ENCODE results near the gene ANXA8. TPM values are rescaled to one million over a fixed set of nuclear protein-coding genes. Genes with fewer than 3 reads are reported as not detected.

ANXA8 gene
- total and polyA plus RNA-seq, 9 donors: 0.63 to 20.2 (median 1.6) TPM

DNA sequence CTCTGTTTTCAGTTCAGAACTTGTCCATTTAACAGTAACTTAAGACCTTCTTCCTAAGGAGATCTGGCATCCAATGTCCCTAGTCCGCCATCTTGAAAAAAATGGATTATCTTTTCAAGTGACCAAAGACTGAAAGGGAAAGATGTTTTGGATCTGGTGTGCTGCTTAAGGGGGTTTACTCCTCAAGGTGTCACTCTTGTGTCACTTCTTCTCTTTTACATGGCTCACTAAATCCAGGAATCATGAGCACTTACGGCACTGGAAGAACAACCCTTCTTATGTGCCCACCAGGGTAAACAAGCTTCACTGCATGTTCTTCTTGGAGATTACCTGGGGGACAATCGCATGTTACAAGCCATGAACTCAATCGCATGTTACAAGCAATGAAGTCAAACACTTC, 43.7 kb downstream of the ANXA8 start:
- no peak overlapping the region for H3K27ac ChIP-seq
- 88 to 94% (median 90%) methylated on average over 4 of the region's 4 CpGs for WGBS, 3 donors
- no peaks in the 10 kb centered on the region for H3K36me3 ChIP-seq
- no peaks in the 10 kb centered on the region for H3K27me3 ChIP-seq
- TF ChIP-seq, protein P1, sequence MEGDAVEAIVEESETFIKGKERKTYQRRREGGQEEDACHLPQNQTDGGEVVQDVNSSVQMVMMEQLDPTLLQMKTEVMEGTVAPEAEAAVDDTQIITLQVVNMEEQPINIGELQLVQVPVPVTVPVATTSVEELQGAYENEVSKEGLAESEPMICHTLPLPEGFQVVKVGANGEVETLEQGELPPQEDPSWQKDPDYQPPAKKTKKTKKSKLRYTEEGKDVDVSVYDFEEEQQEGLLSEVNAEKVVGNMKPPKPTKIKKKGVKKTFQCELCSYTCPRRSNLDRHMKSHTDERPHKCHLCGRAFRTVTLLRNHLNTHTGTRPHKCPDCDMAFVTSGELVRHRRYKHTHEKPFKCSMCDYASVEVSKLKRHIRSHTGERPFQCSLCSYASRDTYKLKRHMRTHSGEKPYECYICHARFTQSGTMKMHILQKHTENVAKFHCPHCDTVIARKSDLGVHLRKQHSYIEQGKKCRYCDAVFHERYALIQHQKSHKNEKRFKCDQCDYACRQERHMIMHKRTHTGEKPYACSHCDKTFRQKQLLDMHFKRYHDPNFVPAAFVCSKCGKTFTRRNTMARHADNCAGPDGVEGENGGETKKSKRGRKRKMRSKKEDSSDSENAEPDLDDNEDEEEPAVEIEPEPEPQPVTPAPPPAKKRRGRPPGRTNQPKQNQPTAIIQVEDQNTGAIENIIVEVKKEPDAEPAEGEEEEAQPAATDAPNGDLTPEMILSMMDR (IDR thresholded peaks at IDR 0.05): no peak
- TF ChIP-seq POLR2A (IDR thresholded peaks at IDR 0.05) (no peak), EP300 (IDR thresholded peaks at IDR 0.05) (no peak)
- DNase-seq: no peak
- no peaks in the 10 kb centered on the region for H3K4me1 ChIP-seq (ENCODE audit: insufficient read depth)
- intact Hi-C loops (cut with DNase I): no loop called here
- H3K9me3 ChIP-seq: no peaks in the 10 kb centered on the region
- H3K4me3 ChIP-seq: no peak overlapping the region

DNA sequence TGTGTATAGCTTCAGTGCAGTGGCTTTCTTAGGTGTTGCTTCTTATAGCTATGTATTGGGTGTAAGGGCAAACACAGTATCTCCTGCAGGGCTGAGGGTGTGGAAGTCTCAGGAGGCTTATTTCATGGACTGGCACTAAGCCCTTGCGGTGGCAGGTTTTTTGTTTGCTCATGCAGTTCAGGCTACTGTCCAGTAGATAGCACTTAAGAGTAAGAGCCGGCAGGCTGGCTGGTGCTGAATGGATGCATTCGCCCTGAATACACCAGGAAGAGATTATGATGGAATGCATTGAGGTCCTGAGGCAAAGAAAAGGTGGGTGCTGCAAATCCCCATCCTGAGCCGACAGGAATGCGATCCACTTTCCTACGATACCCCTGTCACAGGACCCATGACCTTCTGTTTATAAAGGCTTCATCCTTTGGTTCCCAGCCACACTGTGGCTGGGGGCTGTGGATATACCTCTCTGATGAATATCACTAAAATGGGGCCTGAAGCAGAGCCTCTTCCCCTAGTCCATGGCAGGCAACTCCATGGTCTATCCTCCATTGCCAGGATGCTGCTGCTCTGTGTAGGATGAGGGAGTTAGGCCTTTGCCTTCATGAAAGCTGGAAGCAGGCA, 44.9 kb downstream of the ANXA8 start:
- Histone ChIP-seq H3K4me1 (ENCODE audit: insufficient read depth) (no peaks in the 10 kb centered on the region), H3K4me3 (no peak overlapping the region), H3K36me3 (no peaks in the 10 kb centered on the region), H3K9me3 (no peaks in the 10 kb centered on the region), H3K27me3 (no peaks in the 10 kb centered on the region), H3K27ac (no peak overlapping the region)
- 35 to 52% (median 41%) methylated on average over 6 of the region's 6 CpGs for WGBS, 3 donors
- intact Hi-C loops (cut with DNase I): loop anchor here in 1 of 4 donors (1.0 kb wide), 1 partner anchor 19 kb away; no protein-coding TSS in a partner anchor
- DNase-seq: peak in 1 of 5 donors; percentile 3
- TF ChIP-seq EP300 (IDR thresholded peaks at IDR 0.05): no peak
- TF ChIP-seq, protein P1 (IDR thresholded peaks at IDR 0.05): no peak

DNA sequence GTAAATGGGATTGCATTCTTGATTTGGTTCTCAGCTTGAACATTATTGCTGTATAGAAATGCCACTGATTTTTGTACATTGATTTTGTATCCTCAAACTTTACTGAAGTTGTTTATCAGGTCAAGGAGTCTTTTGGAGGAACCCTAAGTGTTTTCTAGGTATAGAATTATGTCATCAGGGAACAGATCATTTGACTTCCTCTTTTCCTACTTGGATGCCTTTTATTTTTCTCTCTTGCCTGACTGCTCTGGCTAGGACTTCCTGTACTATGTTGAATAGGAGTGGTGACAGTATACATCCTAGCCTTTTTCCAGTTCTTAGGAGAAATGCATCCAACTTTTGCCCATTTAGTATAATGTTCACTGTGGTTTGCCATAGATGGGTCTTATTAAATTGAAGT, 48.8 kb downstream of the ANXA8 start:
- Histone ChIP-seq H3K4me3 (no peak overlapping the region), H3K27ac (no peak overlapping the region), H3K9me3 (no peaks in the 10 kb centered on the region), H3K27me3 (no peaks in the 10 kb centered on the region), H3K4me1 (ENCODE audit: insufficient read depth) (no peaks in the 10 kb centered on the region), H3K36me3 (no peaks in the 10 kb centered on the region)
- TF ChIP-seq EP300 (IDR thresholded peaks at IDR 0.05): no peak
- no peak for DNase-seq
- intact Hi-C loops (cut with DNase I): no loop called here

DNA sequence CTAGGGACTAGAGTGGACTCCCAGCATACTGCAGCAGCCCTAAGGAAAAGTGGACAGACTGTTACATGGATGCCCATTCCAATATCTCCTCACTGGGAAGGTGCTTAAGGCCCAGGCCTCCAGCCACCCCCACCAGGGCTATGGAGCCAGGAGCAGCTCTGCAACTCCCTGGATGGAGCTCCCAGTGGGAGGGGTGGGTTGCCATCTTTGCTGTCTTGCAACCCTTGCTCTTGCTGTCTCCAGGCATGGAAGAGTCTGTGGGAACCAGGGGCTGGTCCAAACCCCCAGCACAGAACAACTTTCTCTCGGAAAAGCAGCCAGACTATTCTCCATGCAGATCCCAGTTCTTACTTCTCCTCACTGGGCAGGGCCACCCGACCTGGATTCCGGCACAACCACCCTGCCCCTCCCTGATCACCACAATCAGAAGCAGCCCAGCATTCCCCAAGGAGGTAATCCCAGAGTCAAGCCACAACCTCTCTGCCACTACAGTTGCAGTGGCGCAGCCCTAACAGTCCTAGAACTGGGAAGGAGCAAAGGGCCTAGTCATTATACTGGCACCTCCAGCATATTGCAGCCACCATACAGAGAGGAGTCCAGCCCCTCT, 58.0 kb downstream of the ANXA8 start:
- H3K27ac ChIP-seq: no peak overlapping the region
- no peak overlapping the region for H3K4me3 ChIP-seq
- DNase-seq: peak in 1 of 5 donors; percentile 2
- H3K27me3 ChIP-seq: no peaks in the 10 kb centered on the region
- 79 to 94% (median 89%) methylated on average over 4 of the region's 4 CpGs for WGBS, 3 donors
- no peak for TF ChIP-seq POLR2A (IDR thresholded peaks at IDR 0.05)
- TF ChIP-seq, protein P1 (IDR thresholded peaks at IDR 0.05): no peak
- TF ChIP-seq EP300 (IDR thresholded peaks at IDR 0.05): no peak
- no peaks in the 10 kb centered on the region for H3K4me1 ChIP-seq (ENCODE audit: insufficient read depth)
- intact Hi-C loops (cut with DNase I): no loop called here
- H3K36me3 ChIP-seq: no peaks in the 10 kb centered on the region
- no peaks in the 10 kb centered on the region for H3K9me3 ChIP-seq

DNA sequence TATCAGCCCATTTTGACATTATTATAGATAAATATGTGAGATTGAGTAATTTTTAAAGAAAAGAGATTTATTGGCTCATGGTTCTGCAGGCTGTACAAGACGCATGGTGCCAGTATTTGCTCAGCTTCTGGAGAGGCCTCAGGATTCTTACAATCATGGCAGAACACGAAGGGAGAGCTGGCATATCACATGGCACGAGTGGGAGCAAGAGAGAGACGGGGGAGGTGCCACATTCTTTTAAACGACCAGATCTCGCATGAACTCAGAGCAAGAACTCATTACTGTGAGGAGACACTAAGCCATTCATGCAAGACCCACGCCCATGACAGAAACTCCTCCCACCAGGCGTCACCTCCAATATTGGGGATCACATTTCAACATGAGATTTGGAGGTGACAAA, 59.7 kb downstream of the ANXA8 start:
- TF ChIP-seq EP300 (IDR thresholded peaks at IDR 0.05) (no peak), POLR2A (IDR thresholded peaks at IDR 0.05) (no peak)
- TF ChIP-seq, protein P1 (IDR thresholded peaks at IDR 0.05): no peak
- intact Hi-C loops (cut with DNase I): no loop called here
- Histone ChIP-seq H3K36me3 (no peaks in the 10 kb centered on the region), H3K4me1 (ENCODE audit: insufficient read depth) (no peaks in the 10 kb centered on the region), H3K27me3 (no peaks in the 10 kb centered on the region), H3K9me3 (no peaks in the 10 kb centered on the region), H3K27ac (no peak overlapping the region), H3K4me3 (no peak overlapping the region)
- WGBS, 3 donors: 48 to 59% (median 48%) methylated on average over 8 of the region's 8 CpGs
- no peak for DNase-seq

Data from ovary (tissue), 9 donors.